Neuron (in vitro differentiated cells): ENCODE results near the gene IGF1.

Experiments used
- H2AFZ ChIP-seq: one replicate; pipeline ENCODE4 v1.6.1; 2013; ENCODE audit warnings: low read depth, mild to moderate bottlenecking, inconsistent platforms, low read length, moderate library complexity
- H3K27me3 ChIP-seq: one replicate; pipeline ENCODE4 v1.6.1; 2013; ENCODE audit warnings: low read length; ENCODE audit not compliant: insufficient read depth
- H3K36me3 ChIP-seq: one replicate; pipeline ENCODE4 v1.6.1; 2013; ENCODE audit warnings: low read length; ENCODE audit not compliant: insufficient read depth
- H3K4me1 ChIP-seq: one replicate; pipeline ENCODE4 v1.6.1; 2013; ENCODE audit warnings: low read length; ENCODE audit not compliant: insufficient read depth
- H3K4me3 ChIP-seq: 2 replicates; pipeline ENCODE4 v1.5.1; 2013; ENCODE audit warnings: mild to moderate bottlenecking, low read length, moderate library complexity
- H3K9me3 ChIP-seq: one replicate; pipeline ENCODE4 v1.6.1; 2013; ENCODE audit warnings: low read length

The IGF1 gene

DNA sequence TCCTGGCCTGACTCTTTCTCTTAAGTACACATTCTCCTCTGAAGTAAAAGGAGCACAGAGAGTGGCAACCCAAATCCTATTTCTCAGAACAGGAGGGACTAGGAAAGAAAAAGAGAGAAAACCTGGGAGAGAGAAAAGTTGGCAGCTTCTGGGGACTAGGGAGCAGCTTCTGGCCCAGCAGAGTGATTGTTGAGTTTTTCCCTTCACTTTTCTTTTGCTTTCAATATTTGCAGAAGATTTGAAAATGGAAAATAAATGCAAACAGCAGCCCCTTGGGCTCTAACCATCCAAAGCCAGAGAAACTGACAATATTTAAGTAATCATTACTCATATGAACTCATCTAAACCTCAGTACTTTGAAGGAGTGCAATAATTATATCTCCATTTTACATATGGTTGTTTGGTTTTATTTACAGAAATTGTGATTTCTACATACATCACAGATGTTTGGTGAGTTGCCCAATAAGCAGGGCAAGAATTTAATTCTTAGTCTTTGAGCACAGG, 28.8 kb upstream of the IGF1 start:
- no peak overlapping the region for H2AFZ ChIP-seq
- H3K4me3 ChIP-seq = no peak overlapping the region
- H3K9me3 ChIP-seq = no peaks in the 10 kb centered on the region
- no peaks in the 10 kb centered on the region for H3K4me1 ChIP-seq
- H3K36me3 ChIP-seq = no peaks in the 10 kb centered on the region
- H3K27me3 ChIP-seq = no peaks in the 10 kb centered on the region

DNA sequence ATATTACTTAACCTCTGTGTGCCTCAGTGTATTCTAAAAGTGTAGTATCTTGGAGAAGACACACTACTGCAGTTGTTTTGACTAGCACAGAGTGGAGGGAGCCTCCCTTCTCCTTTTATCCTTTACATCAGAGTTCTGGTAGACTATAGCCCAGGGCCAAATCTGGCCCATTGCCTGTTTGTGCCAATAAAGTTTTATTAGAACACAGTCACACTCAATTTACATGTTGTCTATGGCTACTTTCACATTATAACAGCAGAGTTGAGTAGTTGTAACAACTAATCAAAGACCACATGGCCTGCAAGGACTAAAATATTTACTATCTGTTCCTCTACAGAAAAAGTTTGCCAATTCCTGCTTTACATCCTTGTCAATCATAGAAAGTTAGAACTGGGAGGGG, 27.7 kb upstream of the IGF1 start:
- no peak overlapping the region for H3K4me3 ChIP-seq
- H3K27me3 ChIP-seq = no peaks in the 10 kb centered on the region
- H3K36me3 ChIP-seq = no peaks in the 10 kb centered on the region
- no peaks in the 10 kb centered on the region for H3K4me1 ChIP-seq
- no peaks in the 10 kb centered on the region for H3K9me3 ChIP-seq
- no peak overlapping the region for H2AFZ ChIP-seq

DNA sequence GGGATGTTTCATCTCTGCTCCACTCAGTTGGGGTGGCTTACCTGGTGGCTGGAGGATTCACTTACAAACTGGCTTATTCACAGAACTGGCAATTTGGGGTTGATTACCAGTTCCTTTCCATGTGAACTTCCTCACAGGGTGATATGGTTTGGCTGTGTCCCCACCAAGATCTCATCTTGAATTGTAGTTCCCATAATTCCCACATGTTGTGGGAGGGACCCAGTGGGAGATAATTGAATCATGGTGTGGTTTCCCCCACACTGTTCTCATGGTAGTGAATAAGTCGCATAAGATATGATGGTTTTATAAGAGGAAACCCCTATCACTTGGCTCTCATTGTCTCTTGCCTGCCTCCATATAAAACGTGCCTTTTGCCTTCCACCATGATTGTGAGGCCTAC, 26.9 kb upstream of the IGF1 start:
- no peaks in the 10 kb centered on the region for H3K36me3 ChIP-seq
- H3K9me3 ChIP-seq = no peaks in the 10 kb centered on the region
- H3K4me3 ChIP-seq = no peak overlapping the region
- no peaks in the 10 kb centered on the region for H3K4me1 ChIP-seq
- no peak overlapping the region for H2AFZ ChIP-seq
- no peaks in the 10 kb centered on the region for H3K27me3 ChIP-seq

DNA sequence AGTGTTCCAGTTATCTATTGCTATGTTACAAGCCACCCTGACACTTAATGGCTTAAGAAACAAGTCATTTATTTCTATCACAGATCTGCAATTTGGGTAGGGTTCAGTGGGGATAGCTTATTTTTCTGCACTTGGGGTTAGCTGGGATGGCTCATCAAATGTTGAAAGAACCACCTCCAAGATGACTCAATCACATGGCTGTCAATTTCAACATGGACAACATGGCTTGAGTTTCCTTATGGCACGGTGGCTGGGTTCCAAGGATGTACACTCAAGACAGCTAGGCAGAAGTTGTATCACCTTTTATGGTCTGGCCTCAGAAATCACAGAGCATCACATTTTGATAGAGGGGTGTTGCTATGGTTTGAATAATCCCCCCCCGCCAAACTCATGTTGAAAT, 24.5 kb upstream of the IGF1 start:
- Histone ChIP-seq H3K4me1 (no peaks in the 10 kb centered on the region), H3K4me3 (no peak overlapping the region), H3K9me3 (no peaks in the 10 kb centered on the region), H3K27me3 (no peaks in the 10 kb centered on the region), H3K36me3 (no peaks in the 10 kb centered on the region), H2AFZ (no peak overlapping the region)

DNA sequence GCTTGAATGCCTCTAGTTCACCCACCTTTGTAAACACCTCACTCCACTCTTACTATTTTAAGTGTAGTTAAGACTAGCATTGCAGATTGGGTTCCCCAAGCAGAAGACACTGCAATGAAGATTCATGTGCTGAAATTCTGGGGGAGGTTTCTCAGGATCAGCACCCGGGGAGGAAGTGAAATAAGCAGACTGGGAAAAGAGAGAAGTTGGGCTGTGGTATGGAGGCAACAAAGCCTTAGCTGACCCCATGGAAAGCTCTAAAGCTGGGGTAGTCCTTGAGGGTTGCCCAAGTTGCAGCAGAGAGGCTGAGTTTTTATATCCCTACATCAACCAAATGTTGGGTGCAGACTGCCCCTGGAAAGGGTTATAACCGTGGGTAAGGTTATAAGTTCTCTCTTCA, 23.9 kb upstream of the IGF1 start:
- Histone ChIP-seq H3K36me3 (no peaks in the 10 kb centered on the region), H2AFZ (no peak overlapping the region), H3K4me1 (no peaks in the 10 kb centered on the region), H3K27me3 (no peaks in the 10 kb centered on the region), H3K4me3 (no peak overlapping the region), H3K9me3 (no peaks in the 10 kb centered on the region)

DNA sequence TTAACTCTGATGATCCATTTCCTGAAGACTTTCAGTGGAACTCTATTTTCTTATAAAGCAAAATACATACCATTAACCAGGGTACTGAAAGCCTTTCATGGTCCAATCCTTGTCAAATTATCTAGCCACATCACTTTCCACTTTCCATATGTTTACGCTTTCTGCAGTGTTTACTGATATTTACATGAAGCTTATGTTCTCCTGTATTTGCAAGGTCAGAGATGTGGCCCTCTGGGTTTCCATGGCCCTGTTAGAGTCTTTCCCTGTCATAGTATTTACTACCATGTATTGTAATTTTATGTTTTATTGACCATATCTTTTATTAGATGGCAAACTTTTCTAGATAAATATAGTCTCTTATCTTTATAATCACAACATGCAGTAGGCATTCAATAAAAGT, 23.5 kb upstream of the IGF1 start:
- Histone ChIP-seq H3K36me3 (no peaks in the 10 kb centered on the region), H3K4me3 (no peak overlapping the region), H2AFZ (no peak overlapping the region), H3K27me3 (no peaks in the 10 kb centered on the region), H3K4me1 (no peaks in the 10 kb centered on the region), H3K9me3 (no peaks in the 10 kb centered on the region)

DNA sequence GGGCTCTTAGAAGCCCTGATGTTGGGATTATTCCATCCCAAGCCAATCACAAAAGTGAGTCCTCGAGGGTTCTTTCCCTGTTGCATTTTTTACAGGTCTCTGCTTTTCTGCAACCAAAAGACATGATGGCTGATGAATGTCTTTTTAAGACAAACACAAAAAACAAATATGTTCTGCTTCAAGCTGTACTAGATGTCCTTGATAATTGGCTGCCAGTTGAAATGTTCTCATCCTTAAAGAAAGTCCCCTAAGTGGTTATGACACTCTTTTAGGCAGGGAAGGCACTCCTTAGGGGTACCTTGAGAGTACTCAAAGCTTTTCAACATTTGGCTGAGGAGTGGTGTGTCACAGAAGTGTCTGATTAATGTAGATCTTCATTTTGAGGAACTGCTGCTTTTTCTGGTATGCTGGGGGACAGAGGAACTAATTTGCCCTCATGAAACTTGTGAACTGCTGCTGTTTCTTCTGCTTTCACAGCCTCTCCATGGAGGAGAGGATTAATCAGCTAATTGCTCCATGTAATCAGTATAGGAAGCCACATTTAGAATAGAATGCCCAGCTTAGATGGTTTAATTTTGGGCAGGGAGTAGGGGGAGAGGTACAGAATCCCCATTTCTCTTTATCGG, 22.8 kb upstream of the IGF1 start:
- Histone ChIP-seq H3K4me3 (no peak overlapping the region), H3K27me3 (no peaks in the 10 kb centered on the region), H3K9me3 (no peaks in the 10 kb centered on the region), H3K36me3 (no peaks in the 10 kb centered on the region), H3K4me1 (no peaks in the 10 kb centered on the region), H2AFZ (no peak overlapping the region)

DNA sequence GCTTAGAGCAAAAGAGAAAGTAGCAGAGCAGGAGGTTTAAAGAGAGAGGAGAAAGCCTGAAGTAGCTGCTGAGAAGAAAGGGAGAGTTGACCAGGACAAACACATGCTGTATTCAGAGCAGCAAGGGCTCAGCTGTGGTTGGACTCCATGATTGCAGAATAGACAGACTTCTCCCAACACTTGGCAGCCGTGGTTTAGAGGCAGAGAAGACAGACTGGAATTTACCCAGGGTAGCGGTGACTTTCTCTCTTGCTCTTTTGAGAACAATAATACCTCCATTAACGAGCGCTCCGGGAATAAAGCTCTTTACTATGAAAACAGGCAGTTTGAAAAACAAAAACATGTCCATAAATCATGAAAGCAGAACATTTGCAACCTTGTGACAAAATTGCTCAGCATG, 21.4 kb upstream of the IGF1 start:
- H3K36me3 ChIP-seq = no peaks in the 10 kb centered on the region
- no peaks in the 10 kb centered on the region for H3K4me1 ChIP-seq
- H3K4me3 ChIP-seq = no peak overlapping the region
- H3K9me3 ChIP-seq = no peaks in the 10 kb centered on the region
- H3K27me3 ChIP-seq = no peaks in the 10 kb centered on the region
- no peak overlapping the region for H2AFZ ChIP-seq

DNA sequence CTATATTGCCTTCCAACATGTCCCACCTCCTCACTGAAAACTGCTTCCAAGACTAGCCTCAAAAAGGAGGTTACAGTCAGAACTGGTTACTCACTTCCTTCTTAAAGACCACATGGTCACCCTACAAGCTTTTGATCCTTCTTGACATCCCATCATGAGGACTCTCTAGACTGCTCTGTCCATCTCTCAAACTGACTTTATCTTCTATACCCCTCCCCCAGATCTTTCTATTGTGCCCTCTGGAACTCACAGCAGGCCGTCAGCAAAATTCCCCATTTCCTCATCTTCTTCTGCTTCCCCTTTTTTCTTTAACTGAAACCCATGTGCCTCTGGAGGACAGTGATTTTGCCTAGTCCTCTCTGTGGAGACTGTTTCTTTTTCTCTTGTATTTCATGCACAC, 18.1 kb upstream of the IGF1 start:
- Histone ChIP-seq H3K4me1 (no peaks in the 10 kb centered on the region), H3K9me3 (no peaks in the 10 kb centered on the region), H3K36me3 (no peaks in the 10 kb centered on the region), H3K27me3 (no peaks in the 10 kb centered on the region), H2AFZ (no peak overlapping the region), H3K4me3 (no peak overlapping the region)

DNA sequence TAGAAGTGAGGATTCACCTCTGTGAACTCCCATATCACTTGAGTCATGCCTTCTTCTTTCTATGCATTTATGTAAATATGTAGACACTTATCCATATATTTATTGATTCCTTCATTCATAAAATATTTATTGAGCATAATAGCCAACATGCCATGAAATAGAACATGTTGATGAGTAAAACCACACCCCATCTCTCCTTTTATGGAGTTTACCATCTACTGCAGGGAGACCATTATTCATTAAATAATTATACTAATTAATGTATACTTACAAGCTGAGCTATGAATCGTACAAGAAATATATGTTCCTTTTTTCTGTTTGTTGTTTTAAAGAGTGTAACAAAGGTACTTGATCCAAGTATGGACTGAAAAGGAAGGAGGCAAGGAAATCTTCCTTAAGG, 17.4 kb upstream of the IGF1 start:
- Histone ChIP-seq H2AFZ (no peak overlapping the region), H3K4me1 (no peaks in the 10 kb centered on the region)

DNA sequence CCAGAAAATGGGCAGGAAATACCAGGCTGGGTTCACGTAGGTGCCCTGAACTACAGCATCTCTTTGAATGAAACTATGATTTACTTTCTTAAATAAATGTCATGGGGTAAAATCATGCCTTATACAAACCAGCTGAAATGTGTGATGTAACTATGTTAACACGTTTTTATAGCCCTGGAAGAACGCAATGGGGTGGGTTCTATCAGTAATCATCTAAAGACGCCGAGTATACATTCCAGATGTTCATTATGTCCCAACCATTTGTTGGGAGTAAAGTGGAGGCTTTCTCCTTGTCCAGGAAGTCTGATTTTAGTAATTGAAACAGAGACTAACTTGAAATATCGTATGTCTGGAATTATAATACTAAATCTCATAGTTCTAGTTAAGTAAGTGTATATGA, 16.2 kb upstream of the IGF1 start:
- Histone ChIP-seq H3K27me3 (no peaks in the 10 kb centered on the region), H2AFZ (no peak overlapping the region), H3K36me3 (no peaks in the 10 kb centered on the region), H3K4me3 (no peak overlapping the region), H3K4me1 (no peaks in the 10 kb centered on the region), H3K9me3 (no peaks in the 10 kb centered on the region)

More for the DNA sequence above, 17.4 kb upstream of the IGF1 start:
- Histone ChIP-seq H3K9me3 (no peaks in the 10 kb centered on the region), H3K27me3 (no peaks in the 10 kb centered on the region), H3K4me3 (no peak overlapping the region), H3K36me3 (no peaks in the 10 kb centered on the region)

DNA sequence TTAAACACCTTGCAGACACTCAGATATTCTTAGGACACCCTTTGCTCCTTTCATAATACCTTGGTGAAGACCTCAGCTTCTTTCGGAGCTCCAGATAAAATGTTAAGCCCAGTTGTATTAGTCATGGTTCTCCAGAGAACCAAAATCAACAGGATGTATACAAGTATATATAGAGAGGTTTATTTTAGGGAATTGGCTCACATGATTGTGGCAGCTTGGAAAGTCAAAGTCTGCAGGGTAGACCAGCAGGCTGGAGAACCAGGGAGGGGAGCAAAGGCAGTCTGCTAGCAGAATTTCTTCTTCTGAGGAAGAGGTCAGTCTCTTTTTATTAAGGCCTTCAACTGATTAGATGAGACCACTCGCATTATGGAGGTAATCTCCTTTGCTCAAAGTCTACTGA, 6.9 kb upstream of the IGF1 start:
- H3K36me3 ChIP-seq = no peaks in the 10 kb centered on the region
- no peak overlapping the region for H3K4me3 ChIP-seq
- H3K4me1 ChIP-seq = no peaks in the 10 kb centered on the region
- H3K27me3 ChIP-seq = no peaks in the 10 kb centered on the region
- no peaks in the 10 kb centered on the region for H3K9me3 ChIP-seq
- no peak overlapping the region for H2AFZ ChIP-seq

DNA sequence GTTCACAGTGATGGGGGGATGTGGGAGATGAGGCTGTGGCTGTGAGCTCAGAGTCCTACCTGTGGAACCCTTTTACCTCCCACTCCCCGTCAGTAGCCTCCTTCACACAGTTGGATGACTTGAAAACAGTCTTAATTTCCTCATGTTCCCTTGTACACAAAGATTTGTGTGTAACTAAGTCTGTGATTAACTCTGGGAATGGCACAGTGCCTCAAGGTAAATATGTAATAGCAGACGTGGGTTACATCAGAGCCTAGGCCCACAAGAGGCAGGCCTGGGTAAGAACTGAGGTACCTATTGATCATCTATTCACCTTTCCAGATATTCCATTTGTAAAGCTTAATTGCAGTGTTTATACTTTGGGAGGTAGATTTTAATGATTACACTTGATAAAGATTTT, 5.8 kb upstream of the IGF1 start:
- no peak overlapping the region for H2AFZ ChIP-seq
- H3K4me3 ChIP-seq = no peak overlapping the region
- no peaks in the 10 kb centered on the region for H3K36me3 ChIP-seq
- no peaks in the 10 kb centered on the region for H3K4me1 ChIP-seq
- no peaks in the 10 kb centered on the region for H3K27me3 ChIP-seq
- H3K9me3 ChIP-seq = no peaks in the 10 kb centered on the region

DNA sequence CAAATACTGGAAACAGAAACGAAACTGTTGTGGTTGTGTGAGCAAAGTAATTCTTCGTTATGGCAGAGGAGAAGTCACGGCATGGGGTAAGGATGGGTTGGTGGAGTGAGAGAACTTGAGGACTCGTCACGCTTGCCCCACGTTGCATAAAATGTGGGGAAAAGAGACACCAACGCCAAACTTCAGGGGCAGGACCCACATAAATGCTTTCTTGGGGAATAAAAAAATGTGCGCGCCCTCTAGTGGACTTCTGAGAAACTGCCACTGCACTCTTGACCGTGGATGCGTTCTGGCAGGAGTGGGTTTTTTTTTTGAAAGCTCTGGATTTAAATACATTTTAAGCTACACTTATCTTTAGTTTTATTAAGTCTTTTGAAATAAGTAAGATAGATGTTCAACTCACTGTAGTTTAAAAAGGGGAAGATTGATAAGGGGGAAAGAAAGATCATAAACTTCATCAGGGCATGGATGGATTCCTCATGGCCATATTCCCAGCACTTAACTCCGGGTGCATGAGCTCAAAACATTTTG, 4.1 kb upstream of the IGF1 start:
- no peak overlapping the region for H2AFZ ChIP-seq
- H3K4me3 ChIP-seq = no peak overlapping the region
- no peaks in the 10 kb centered on the region for H3K36me3 ChIP-seq
- H3K4me1 ChIP-seq = no peaks in the 10 kb centered on the region
- no peaks in the 10 kb centered on the region for H3K27me3 ChIP-seq
- H3K9me3 ChIP-seq = no peaks in the 10 kb centered on the region
